ENCODE results near the gene SRSF5.

Gene SRSF5

DNA sequence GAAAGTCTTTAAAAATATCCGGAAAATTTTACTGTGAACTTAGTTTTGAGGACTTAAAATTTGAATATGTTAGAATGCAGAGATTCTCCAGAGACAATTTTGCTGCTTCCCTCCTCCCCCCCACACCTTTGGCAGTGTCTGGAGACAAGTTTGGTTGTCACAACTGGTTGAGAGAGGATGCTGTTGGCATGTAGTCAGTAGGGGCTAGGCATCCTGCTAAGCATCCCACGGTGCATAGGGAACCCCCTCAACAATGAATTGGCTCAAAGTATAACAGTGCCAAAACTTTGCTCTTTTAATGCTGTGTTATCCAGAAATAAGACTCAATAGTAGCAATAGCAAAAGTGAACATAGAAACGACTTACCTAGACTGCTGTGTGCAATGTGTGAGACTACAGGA lies 3.6 kb downstream of the SRSF5 start:
- no peak for DNase-seq (ENCODE audit: low read depth)

GRCh38 chr14:69771136-69771535 lies 4.2 kb downstream of the SRSF5 start:
- no peak for DNase-seq (ENCODE audit: low read depth)

DNA sequence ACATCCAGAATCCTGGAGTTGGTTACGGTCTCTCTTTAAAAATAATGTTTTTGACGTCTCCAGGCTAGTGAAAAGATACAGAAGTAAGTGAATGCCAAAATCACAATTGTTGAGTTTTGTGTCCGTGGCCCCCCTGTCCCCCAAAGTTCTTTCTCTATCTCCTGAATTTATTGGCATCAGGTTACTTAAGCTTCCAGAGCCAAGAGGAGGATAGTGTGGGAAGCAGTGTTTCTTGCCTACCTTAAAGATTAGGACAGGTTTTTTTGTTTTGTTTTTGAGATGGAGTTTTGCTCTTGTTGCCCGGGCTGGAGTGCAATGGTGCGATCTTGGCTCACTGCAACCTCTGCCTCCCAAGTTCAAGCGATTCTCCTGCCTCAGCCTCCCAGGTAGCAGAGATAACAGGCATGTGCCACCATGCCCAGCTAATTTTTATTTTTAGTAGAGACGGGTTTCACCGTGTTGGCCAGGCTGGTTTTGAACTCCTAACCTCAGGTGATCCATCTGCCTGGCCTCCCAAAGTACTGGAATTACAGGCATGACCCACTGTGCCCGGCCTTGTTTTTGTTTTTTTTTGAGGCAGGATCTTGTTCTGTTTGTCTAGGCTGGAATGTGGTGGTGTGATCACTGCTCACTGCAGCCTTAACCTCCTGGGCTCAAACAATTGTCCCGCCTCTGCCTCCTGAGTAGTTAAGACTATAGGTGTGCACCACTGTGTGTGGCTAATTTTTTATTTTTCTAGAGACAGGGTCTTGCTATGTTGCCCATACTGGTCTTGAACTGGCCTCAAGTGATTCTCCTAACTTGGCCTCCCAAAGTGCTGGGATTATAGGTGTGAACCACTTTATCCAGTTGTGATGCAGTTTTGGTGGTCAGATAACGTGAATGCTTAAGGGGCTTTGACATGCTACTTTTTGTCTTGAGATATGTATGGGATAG lies 5.4 kb downstream of the SRSF5 start:
- no peak for DNase-seq (ENCODE audit: low read depth)

- DNase-seq (ENCODE audit: low read depth): no peak
These were observed 6.8 kb downstream of the SRSF5 start for GRCh38 chr14:69773571-69774276.

GRCh38 chr14:69775012-69775411 lies 8.1 kb downstream of the SRSF5 start:
- DNase-seq (ENCODE audit: low read depth): no peak

DNA sequence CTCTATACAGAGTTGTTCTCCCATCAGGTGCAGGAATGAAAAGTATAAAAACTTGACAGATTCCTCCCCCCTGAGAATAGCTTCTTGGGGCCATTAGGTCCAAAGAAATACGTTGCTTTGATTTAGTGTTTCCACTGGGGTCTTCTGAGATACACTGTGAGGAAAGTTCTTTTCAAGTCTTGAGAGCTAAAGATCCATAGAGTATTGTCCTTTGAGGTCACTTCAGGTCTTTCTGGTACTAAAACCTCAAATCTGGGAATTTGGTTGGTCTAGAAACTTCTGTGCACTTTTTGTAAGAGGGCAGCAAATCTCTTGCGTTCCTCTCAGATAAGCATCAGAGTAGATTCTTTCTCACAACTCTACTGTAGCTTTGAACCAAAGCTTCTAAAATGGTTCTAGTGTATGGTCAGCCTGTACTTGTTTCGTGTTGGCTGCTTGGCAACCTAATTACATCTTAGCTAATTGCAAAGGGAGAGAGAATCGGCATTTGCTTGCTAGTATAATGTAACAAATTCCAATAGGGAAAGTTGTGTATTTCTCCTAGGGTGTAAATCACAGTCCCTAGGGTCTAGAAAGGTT lies 10.0 kb downstream of the SRSF5 start:
- DNase-seq (ENCODE audit: low read depth): no peak

GRCh38 chr14:69779088-69779487 lies 12.1 kb downstream of the SRSF5 start:
- DNase-seq (ENCODE audit: low read depth): no peak

GRCh38 chr14:69780092-69780491 lies 13.2 kb downstream of the SRSF5 start:
- no peak for DNase-seq (ENCODE audit: low read depth)

DNA sequence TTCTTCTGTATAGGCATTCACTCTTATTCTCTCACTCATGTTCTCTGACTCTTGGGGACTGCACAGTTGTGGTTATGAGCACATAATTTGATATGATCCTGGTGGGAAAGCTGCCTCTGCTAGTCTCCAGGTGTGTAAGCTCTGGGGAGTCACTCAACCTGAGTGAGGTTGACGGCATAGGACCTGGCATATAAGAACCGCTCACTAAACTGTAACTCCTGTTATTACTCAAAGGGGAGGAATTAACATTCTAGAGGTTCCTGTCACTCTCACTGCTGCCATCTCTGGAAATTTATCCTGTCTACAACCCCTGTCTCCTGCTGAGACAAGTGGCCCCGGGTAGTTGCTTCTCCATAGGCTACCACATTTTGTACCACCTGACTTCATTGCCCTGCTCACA lies 14.0 kb downstream of the SRSF5 start:
- no peak for DNase-seq (ENCODE audit: low read depth)

- DNase-seq (ENCODE audit: low read depth): no peak
These were observed 18.0 kb downstream of the SRSF5 start for GRCh38 chr14:69784942-69785341.

DNA sequence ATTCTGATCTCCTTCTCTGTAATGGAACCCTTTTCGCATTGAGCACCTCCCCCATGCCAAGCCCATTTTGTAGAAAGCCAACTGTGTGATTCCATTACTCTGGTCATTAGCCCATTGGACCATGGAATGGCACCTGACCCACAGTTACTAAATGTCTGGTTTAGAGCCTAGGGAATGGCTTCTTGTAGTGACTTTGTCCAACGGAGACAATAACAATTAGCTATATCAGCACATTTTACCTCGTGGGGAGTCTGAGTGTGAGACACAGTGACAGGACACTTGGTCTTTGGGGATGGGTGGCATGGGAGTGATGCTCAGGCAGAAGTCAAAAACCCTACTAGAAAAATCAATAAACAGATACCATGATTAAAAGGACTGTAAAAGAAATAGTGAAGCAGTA lies 19.7 kb downstream of the SRSF5 start:
- no peak for DNase-seq (ENCODE audit: low read depth)

DNA sequence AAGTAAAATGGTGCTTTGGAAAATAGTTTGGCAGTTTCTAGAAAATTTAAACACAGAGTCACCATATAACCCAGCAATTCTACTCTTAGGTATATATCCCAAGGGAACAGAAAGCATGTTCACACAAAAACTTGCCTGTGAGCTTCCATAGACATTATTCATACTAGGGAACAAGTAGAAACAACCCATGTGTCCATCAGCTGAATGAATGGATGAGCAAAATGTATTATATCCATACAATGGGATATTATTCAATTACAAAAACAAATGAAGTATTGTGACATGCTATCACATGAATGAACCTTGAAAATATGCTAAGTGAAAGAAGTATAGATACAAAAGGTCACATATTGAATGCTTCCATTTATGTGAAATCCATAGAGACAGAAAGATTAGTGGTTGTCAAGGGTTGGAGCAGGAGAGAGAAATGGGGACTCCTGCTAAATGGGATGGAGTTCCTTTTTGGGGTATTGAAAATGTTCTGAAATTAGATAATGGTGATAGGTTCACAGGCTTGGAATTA lies 22.2 kb downstream of the SRSF5 start:
- DNase-seq (ENCODE audit: low read depth): no peak

DNA sequence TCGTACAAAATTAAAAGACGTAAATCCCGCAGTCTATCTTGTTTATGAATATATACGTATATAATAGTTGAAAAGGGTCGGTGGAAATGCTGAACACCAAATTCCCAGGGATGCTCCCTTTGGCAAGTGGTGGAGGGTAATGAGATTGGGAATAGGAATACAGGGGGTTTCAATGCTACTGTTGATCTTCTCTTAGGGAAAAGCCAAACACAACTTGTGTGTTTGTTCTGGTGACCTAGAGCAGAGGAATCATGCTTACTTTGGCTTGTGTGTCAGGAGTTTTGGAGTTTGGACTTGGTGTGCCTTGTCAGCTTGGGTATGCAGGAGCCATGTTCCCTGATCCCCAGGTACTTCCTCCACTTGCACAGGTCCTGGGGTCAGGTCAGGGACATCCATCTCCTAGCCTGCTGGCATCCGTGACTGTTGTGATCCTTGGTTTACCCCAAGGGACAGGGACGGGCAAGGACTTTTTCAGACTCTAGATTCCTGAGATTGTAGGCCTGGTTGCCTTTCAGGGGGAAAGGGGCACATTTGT lies 26.0 kb downstream of the SRSF5 start:
- no peak for DNase-seq (ENCODE audit: low read depth)

- DNase-seq (ENCODE audit: low read depth): no peak
These were observed 27.8 kb downstream of the SRSF5 start for GRCh38 chr14:69794791-69795190.

GRCh38 chr14:69795691-69796090 lies 28.7 kb downstream of the SRSF5 start:
- no peak for DNase-seq (ENCODE audit: low read depth)

- DNase-seq (ENCODE audit: low read depth): no peak
These were observed 30.0 kb downstream of the SRSF5 start, which contains the start of gene SLC10A1 for GRCh38 chr14:69796797-69797500. Gene SLC10A1 (minus strand): TSS chr14:69797241. CDS start chr14:69797155, 86 bp downstream.

DNA sequence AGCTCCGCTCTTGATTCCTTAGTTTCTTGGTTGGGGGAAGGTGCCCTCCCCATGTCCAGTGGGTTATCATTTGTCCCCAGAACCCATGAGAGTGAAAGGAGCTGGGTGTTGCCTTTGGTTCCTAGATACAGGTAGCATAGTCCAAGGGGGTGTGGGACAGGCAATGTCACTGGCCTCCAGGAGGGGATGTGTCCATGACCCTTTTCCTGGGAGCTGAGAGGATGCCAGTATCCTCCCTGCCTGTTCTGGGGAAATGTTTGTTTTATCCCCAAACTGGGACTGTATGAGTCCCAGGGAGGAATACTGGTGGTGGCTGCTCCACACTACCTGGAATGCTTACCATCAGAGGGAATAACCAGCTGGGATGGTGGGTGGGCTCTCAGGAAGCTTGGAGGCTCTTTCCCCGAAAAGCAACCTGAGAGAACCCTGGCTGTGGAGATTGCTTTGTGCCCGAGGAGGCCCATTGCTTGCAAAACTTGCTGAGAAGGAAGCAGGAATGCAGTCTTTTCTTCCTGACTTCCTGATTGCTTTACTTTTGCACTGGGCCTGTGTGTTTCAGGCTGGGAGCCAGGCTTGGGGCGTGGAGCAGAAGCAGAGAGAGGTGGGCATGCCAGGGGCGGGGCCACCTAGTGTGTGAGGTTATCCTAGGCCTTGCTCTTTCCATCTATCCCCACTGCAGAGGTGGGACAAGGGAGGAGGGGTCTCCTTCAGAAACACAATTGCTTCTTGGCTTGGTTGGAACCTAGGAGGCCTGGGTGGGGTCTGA lies 30.8 kb downstream of the SRSF5 start:
- no peak for DNase-seq (ENCODE audit: low read depth)

- DNase-seq (ENCODE audit: low read depth): no peak
These were observed 31.4 kb downstream of the SRSF5 start for GRCh38 chr14:69798339-69798735.

GRCh38 chr14:69803753-69804152 lies 36.8 kb downstream of the SRSF5 start:
- DNase-seq (ENCODE audit: low read depth): no peak

DNA sequence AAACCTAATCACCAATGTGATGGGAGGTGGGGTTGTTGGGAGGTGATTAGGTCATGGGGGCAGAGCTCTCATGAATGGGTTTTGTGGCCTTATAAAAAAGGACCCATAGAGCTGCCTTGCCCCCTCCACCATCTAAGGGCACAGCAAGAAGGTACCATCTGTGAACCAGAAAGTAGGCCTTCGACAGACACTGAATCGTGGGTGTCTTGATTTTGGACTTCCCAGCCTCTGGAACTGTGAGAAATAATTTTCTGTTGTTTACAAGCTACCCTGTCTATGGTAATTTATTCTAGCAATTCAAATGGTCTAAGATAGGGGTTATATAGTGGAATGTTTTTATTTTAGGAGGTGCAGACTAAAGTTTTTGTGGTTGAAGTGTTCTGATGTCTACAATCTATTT lies 38.0 kb downstream of the SRSF5 start:
- no peak for DNase-seq (ENCODE audit: low read depth)

- DNase-seq (ENCODE audit: low read depth): no peak
These were observed 40.2 kb downstream of the SRSF5 start for GRCh38 chr14:69807192-69807591.
